Suprapubic skin (tissue), 4 donors: ENCODE results near the gene BAG5.

Source experiments
- EP300 ChIP-seq: sonication (generic); formaldehyde crosslinking; IDR thresholded peaks from one replicate; pipeline ENCODE4 v1.6.1; 2017; ENCODE audit warnings: antibody characterized with exemption
- POLR2AphosphoS5 ChIP-seq, 3 donors: sonication (generic); formaldehyde crosslinking; IDR thresholded peaks; one replicate each; pipeline ENCODE4 v1.6.1; 2017; ENCODE audit warnings: antibody characterized with exemption in 3 of 3
- TF ChIP-seq, protein P1 (sequence below), 2 donors: fragments of 200-600 bp in 1 of 2; fragments of 450-650 bp in 1 of 2; sonication (generic) in 1 of 2; IDR thresholded peaks; one replicate each; pipeline ENCODE4 v1.5.1; 2016 to 2019; ENCODE audit warnings: antibody characterized with exemption in 2 of 2, mild to moderate bottlenecking in 1 of 2, moderate library complexity in 1 of 2

DNA sequence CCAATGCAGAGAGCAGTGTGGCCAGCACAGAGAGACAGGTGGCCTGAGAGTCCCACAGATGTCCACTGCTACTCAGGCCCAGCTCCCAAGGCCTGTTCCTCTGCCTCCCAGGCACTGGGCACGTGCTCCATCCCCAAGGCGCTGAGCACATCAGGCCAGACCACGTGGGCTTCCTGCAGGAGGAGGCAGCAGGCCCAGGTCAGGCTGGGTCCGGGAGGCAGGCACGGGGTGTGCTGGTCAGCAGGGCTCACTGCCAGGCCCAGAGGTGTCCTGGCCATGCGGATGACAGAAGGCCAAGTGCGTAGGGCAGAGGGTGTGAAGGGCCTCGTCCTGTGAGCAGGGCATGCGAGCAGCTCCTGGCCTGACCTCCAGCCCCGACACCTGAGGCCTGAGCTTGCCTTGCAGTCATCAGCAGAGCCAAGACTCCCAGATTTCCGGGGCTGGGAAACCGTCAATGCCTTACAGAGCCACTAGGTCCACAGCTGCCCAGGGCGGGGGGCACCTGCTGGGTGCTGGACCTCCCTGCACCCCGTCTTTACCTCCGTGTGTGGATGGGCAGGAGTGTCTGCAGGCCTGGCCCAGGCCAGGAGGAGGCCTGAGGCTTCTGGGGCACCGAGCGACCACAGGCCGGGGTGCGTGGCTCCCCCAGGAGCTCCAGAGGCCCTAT, 18.6 kb downstream of the BAG5 start:
- TF ChIP-seq POLR2AphosphoS5 (IDR thresholded peaks at IDR 0.05) (no peak), EP300 (no peak)
- TF ChIP-seq, protein P1, sequence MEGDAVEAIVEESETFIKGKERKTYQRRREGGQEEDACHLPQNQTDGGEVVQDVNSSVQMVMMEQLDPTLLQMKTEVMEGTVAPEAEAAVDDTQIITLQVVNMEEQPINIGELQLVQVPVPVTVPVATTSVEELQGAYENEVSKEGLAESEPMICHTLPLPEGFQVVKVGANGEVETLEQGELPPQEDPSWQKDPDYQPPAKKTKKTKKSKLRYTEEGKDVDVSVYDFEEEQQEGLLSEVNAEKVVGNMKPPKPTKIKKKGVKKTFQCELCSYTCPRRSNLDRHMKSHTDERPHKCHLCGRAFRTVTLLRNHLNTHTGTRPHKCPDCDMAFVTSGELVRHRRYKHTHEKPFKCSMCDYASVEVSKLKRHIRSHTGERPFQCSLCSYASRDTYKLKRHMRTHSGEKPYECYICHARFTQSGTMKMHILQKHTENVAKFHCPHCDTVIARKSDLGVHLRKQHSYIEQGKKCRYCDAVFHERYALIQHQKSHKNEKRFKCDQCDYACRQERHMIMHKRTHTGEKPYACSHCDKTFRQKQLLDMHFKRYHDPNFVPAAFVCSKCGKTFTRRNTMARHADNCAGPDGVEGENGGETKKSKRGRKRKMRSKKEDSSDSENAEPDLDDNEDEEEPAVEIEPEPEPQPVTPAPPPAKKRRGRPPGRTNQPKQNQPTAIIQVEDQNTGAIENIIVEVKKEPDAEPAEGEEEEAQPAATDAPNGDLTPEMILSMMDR (IDR thresholded peaks at IDR 0.05) = no peak
